Measurements from ENCODE around the gene WHRN.

Gene WHRN

DNA sequence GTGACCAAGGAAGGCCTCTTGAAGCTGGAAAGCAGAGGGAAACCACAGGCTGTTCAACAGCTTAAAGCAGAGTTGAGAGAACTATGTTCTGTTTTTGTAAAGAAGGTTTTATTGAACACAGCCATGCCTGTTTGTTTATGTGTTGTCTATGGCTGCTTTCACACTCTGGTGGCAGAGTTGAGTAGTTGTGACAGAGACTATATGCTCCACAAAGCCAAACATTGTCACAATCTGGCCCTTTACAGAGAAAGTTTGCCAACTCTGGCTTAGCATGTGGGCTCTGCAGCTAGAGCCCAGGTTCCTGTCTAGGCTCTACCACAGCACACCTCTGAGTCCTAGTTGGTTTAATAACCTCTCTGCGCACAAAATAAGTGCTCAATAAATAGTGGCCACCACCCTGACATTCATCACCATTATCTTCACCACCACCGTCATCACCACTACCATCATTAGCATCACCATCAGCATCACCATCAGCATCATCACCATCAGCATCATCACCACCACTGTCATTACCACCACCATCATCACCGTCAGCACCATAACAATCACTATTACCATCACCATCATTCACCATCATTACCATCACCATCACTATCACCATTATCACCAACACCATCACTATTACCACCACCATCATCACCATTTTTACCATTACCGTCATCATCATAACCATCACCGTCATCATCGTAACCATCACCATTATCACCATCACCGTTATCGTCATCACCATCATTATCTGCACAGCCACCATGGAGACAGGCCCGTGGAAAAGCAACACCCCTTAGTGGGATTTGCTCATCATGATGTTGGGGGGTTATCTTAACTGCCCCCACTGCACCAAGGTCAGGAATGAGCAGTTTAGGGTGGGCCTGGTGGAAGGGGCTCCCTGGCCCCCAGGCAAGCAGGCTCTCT is 135.8 kb downstream of the WHRN start:
- no peak overlapping the region for H3K4me3 ChIP-seq (ENCODE audit: insufficient read length, low read depth)
- peak overlapping the region; percentile 38 for H3K9ac ChIP-seq (ENCODE audit: insufficient read length, low read depth)
- H3K4me1 ChIP-seq (ENCODE audit: insufficient read depth, insufficient read length), result peaks cover 25% of the 10 kb centered on the region
- peaks cover 62% of the 10 kb centered on the region for H3K36me3 ChIP-seq (ENCODE audit: insufficient read depth, insufficient read length, low read length)
- no peaks in the 10 kb centered on the region for H3K27me3 ChIP-seq (ENCODE audit: insufficient read depth, insufficient read length)
- no peaks in the 10 kb centered on the region for H3K9me3 ChIP-seq (ENCODE audit: insufficient read depth, low read length)
- DNase-seq (ENCODE audit: low read depth, low spot score), result no peak
- TF ChIP-seq YY1 (IDR thresholded peaks at IDR 0.05; ENCODE audit: insufficient read depth, insufficient read length), result no peak
- TF ChIP-seq SUZ12 (IDR thresholded peaks at IDR 0.05; ENCODE audit: extremely low read depth, insufficient read depth, insufficient read length), result no peak
- TF ChIP-seq ZNF274 (IDR thresholded peaks at IDR 0.05; ENCODE audit: low read depth, low read length), result no peak

DNA sequence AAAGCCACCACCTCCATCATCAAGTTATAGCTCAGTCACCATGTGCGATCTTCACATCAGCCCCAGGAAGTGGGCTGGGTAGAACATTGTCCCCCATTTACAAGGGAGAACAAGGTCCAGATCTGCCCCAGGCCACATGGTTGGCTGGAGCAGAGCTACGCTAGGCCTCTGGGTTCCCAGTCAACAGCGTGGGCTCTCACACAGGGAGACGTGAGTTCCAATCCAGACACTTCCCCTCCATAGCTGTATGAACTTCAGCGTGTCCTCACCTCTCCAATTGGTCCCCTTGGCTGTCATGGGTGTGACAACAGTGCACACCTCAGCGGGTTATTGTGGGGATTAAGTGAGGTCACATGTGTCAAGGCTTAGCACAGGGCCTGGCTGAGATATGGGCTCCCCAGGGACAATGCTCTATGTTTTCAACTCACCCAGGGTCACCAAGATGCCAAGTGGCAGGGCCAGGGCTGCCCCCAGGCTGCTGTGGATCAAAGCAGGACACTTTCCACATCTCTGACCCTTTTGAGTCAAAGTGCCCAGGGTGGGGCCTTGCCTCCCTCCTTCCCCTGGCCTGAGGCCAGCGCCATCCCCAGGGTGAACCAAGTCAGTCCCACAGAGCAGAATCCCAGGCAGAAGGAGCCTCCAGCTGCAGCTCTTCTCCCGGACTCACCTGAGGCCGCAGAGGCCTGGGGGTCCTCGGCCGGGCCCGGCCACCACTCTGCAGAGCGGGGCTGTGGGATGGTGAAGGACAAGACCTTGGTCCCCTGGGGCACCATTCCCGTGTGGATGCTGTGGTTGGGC is 137.3 kb downstream of the WHRN start:
- peaks cover 25% of the 10 kb centered on the region for H3K4me1 ChIP-seq (ENCODE audit: insufficient read depth, insufficient read length)
- peaks cover 59% of the 10 kb centered on the region for H3K36me3 ChIP-seq (ENCODE audit: insufficient read depth, insufficient read length, low read length)

DNA sequence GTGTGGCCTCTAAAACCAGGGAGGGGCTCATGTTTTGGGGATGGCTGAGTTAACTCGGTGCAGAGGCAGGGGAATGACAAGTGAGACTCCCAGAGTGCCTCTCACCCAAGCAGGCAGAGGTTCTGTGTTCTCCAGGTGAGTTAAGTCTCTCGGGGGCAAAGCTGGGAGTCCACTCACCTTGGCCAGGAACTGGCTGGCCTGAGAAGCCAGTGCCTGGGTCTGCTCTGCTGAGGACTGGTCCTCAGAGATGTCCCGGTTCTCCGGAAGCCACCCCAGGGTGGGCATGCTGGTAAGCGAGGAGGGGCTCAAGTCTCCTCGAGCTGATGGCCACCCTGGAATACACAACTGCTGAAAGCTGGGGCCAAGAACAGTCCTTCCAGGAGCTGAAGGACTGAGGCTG is 137.9 kb downstream of the WHRN start:
- no peaks in the 10 kb centered on the region for H3K9me3 ChIP-seq (ENCODE audit: insufficient read depth, low read length)
- no peaks in the 10 kb centered on the region for H3K27me3 ChIP-seq (ENCODE audit: insufficient read depth, insufficient read length)
- no peak for DNase-seq (ENCODE audit: low read depth, low spot score)
- H3K4me1 ChIP-seq (ENCODE audit: insufficient read depth, insufficient read length), result peaks cover 25% of the 10 kb centered on the region
- H3K9ac ChIP-seq (ENCODE audit: insufficient read length, low read depth), result no peak overlapping the region
- H3K36me3 ChIP-seq (ENCODE audit: insufficient read depth, insufficient read length, low read length), result peaks cover 65% of the 10 kb centered on the region
- H3K4me3 ChIP-seq (ENCODE audit: insufficient read length, low read depth), result no peak overlapping the region
- no peak for TF ChIP-seq SUZ12 (IDR thresholded peaks at IDR 0.05; ENCODE audit: extremely low read depth, insufficient read depth, insufficient read length)

More for the DNA sequence above, 137.3 kb downstream of the WHRN start:
- Histone ChIP-seq H3K4me3 (ENCODE audit: insufficient read length, low read depth) (no peak overlapping the region), H3K9me3 (ENCODE audit: insufficient read depth, low read length) (no peaks in the 10 kb centered on the region), H3K27me3 (ENCODE audit: insufficient read depth, insufficient read length) (no peaks in the 10 kb centered on the region), H3K9ac (ENCODE audit: insufficient read length, low read depth) (no peak overlapping the region)
- DNase-seq (ENCODE audit: low read depth, low spot score), result no peak
- no peak for TF ChIP-seq ZNF274 (IDR thresholded peaks at IDR 0.05; ENCODE audit: low read depth, low read length)
- TF ChIP-seq SUZ12 (IDR thresholded peaks at IDR 0.05; ENCODE audit: extremely low read depth, insufficient read depth, insufficient read length), result no peak
- no peak for TF ChIP-seq YY1 (IDR thresholded peaks at IDR 0.05; ENCODE audit: insufficient read depth, insufficient read length)

DNA sequence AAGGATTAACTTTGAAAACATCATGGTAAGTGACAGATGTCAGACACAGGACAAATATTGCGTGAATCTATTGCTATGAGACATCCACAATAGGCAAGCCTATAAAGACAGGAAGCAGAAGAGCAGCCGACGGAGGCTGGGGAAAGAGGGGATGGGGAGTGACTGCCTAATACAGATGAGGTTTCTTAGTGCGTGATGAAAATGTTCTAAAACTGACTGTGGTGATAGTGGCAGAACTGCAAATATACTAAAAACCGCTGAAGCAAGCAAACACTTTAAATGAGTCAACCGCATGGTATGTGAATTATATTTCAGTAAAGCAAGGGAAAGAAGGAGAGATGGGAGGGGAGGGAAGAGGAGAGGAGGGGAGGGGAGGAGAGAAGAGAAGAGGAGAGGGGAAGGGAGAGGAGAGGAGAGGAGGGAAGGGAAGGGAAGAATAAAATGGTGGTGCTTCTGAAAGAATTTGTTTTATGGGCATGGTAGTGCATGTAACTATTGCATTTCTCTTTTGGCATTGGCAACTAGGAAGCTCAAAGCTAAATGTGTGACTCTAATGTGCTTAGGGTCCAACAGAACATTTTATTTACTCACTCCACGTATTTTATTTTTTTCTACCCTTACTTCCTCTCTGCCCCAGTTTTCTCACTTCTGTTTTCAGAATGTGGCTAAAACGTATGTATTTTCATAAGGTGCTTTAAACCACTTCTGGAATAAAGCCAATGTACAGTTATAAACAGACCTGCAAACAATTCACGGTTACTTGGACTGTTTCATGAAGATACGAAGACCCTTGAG is 138.7 kb downstream of the WHRN start:
- H3K9ac ChIP-seq (ENCODE audit: insufficient read length, low read depth), result no peak overlapping the region
- H3K4me1 ChIP-seq (ENCODE audit: insufficient read depth, insufficient read length), result peaks cover 17% of the 10 kb centered on the region

DNA sequence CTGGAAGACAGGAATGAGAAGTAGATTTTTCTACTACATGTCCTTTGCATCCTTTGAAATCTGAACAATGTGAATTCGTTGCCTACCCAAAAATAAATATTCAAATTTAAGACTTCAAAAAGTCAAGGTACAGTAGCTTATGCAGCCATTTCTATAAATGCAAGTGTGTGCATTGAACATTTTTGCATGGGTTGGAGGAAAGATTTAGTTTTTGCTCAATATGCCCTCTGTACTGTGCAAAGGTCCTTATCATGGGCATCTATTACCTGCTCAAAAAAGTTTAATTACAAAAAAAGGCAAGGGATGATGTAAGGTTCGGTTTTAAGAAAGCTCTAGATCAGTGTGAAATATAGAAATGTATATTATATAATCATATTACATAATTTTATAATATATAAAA is 140.1 kb downstream of the WHRN start:
- Histone ChIP-seq H3K27me3 (ENCODE audit: insufficient read depth, insufficient read length) (no peaks in the 10 kb centered on the region), H3K36me3 (ENCODE audit: insufficient read depth, insufficient read length, low read length) (peaks cover 74% of the 10 kb centered on the region), H3K9ac (ENCODE audit: insufficient read length, low read depth) (no peak overlapping the region), H3K4me1 (ENCODE audit: insufficient read depth, insufficient read length) (peaks cover 10% of the 10 kb centered on the region), H3K9me3 (ENCODE audit: insufficient read depth, low read length) (no peaks in the 10 kb centered on the region), H3K4me3 (ENCODE audit: insufficient read length, low read depth) (no peak overlapping the region)
- no peak for DNase-seq (ENCODE audit: low read depth, low spot score)
- TF ChIP-seq YY1 (IDR thresholded peaks at IDR 0.05; ENCODE audit: insufficient read depth, insufficient read length), result no peak
- TF ChIP-seq ZNF274 (IDR thresholded peaks at IDR 0.05; ENCODE audit: low read depth, low read length), result no peak
- TF ChIP-seq SUZ12 (IDR thresholded peaks at IDR 0.05; ENCODE audit: extremely low read depth, insufficient read depth, insufficient read length), result no peak

More for the DNA sequence above, 138.7 kb downstream of the WHRN start:
- no peak for DNase-seq (ENCODE audit: low read depth, low spot score)
- no peaks in the 10 kb centered on the region for H3K9me3 ChIP-seq (ENCODE audit: insufficient read depth, low read length)
- no peak for TF ChIP-seq SUZ12 (IDR thresholded peaks at IDR 0.05; ENCODE audit: extremely low read depth, insufficient read depth, insufficient read length)
- no peak for TF ChIP-seq ZNF274 (IDR thresholded peaks at IDR 0.05; ENCODE audit: low read depth, low read length)
- TF ChIP-seq YY1 (IDR thresholded peaks at IDR 0.05; ENCODE audit: insufficient read depth, insufficient read length), result no peak
- H3K36me3 ChIP-seq (ENCODE audit: insufficient read depth, insufficient read length, low read length), result peaks cover 66% of the 10 kb centered on the region
- H3K4me3 ChIP-seq (ENCODE audit: insufficient read length, low read depth), result no peak overlapping the region
- no peaks in the 10 kb centered on the region for H3K27me3 ChIP-seq (ENCODE audit: insufficient read depth, insufficient read length)

DNA sequence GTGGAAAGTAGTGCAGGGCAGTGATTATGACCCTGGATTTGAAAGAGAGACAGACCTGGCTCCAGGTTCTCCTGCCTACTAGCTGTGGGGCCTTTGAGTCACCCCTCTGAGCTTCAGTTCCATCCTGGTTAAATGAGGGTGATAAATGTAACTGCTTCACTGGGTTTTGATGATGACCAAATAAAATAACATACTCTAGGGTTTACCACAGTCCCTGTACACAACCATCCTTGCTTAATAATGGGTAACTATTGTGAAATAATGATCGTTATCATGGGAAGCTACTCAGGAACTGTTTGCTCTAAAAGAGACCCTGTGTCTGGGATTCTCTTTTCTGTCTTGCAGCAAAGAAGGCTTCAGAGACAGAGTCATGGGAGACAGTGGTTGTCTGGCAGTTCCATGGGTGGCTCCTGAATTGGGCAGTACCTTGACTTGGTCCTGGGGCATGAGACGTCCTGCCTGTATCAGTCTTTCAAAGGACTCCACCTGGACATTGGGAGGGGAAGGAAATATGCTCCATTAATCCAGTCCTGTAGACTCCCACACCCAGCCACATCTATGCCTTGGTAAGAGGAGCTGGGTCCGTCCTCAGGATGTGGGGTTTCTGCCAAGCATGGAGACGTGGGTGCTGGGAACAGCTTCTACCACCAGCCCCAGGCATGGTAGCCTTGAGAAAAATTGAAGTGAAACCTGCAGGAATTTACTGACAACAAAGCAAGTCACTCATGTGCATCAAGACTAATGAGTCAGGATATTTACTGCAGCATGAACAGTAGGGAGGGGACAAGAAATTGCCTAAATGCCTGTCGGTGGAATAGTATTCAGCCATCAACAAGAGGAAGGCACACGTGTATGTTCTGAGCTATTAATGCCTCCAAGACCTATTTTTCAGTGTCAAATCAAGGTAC is 140.9 kb downstream of the WHRN start:
- Histone ChIP-seq H3K4me1 (ENCODE audit: insufficient read depth, insufficient read length) (peaks cover 4% of the 10 kb centered on the region), H3K36me3 (ENCODE audit: insufficient read depth, insufficient read length, low read length) (peaks cover 77% of the 10 kb centered on the region), H3K9ac (ENCODE audit: insufficient read length, low read depth) (no peak overlapping the region), H3K9me3 (ENCODE audit: insufficient read depth, low read length) (no peaks in the 10 kb centered on the region), H3K27me3 (ENCODE audit: insufficient read depth, insufficient read length) (no peaks in the 10 kb centered on the region), H3K4me3 (ENCODE audit: insufficient read length, low read depth) (no peak overlapping the region)
- DNase-seq (ENCODE audit: low read depth, low spot score), result no peak
- TF ChIP-seq SUZ12 (IDR thresholded peaks at IDR 0.05; ENCODE audit: extremely low read depth, insufficient read depth, insufficient read length) (no peak), YY1 (IDR thresholded peaks at IDR 0.05; ENCODE audit: insufficient read depth, insufficient read length) (no peak), ZNF274 (IDR thresholded peaks at IDR 0.05; ENCODE audit: low read depth, low read length) (no peak)

Data from NT2/D1 (cell line).